C4-2B (cell line): ENCODE measurements around the gene NFAT5.

Source experiments
- CTCF ChIP-seq: fragments of 450-650 bp; conservative IDR thresholded peaks from 2 replicates; pipeline ENCODE4 v1.5.1; 2017; ENCODE audit warnings: mild to moderate bottlenecking
- ZFX ChIP-seq: fragments of 450-650 bp; IDR thresholded peaks from 2 replicates; pipeline ENCODE4 v1.6.1; 2017

GRCh38 chr16:69568676-69569075 is 2.9 kb downstream of the NFAT5 start:
- TF ChIP-seq CTCF (no peak), ZFX (no peak)
